Psoas muscle (tissue), 8 donors: ENCODE results near the gene SHANK1. TPM values are rescaled to one million over a fixed set of nuclear protein-coding genes. Genes with fewer than 3 reads are reported as not detected.
A peak's percentile ranks its signal among the peaks of the same experiment; 100 is the strongest.

ENCODE experiments used
- ATAC-seq, 4 donors: fragments of 200-7000 bp; cut with Tn5 transposase; one replicate each; pipeline ENCODE4 v1.9.1; 2020; ENCODE audit warnings: moderate library complexity in 3 of 4, mild to moderate bottlenecking in 2 of 4
- DNase-seq, 2 donors: peaks; one replicate each; pipeline ENCODE4 v3.0.0-alpha.2; 2020
- H3K27ac ChIP-seq: fragments of 200-600 bp; one replicate; pipeline ENCODE4 v1.8.0; 2022
- H3K27me3 ChIP-seq, 3 donors: fragments of 200-600 bp in 1 of 3; one replicate each; pipeline versions ENCODE4 v1.6.1 to v1.8.0; 2013 to 2022; ENCODE audit warnings: low read length in 2 of 3, mild to moderate bottlenecking in 2 of 3, moderate library complexity in 1 of 3; ENCODE audit not compliant: insufficient read depth in 3 of 3
- H3K36me3 ChIP-seq, 2 donors: fragments of 200-600 bp in 1 of 2; one replicate each; pipeline versions ENCODE4 v1.6.1 to v1.8.0; 2013 to 2022; ENCODE audit warnings: low read depth in 1 of 2, mild to moderate bottlenecking in 1 of 2, moderate library complexity in 1 of 2; ENCODE audit not compliant: insufficient read depth in 1 of 2
- H3K4me1 ChIP-seq: fragments of 200-600 bp; one replicate; pipeline ENCODE4 v1.8.0; 2022
- H3K4me3 ChIP-seq: fragments of 200-600 bp; one replicate; pipeline ENCODE4 v1.8.0; 2022; ENCODE audit warnings: mild to moderate bottlenecking
- H3K9me3 ChIP-seq: fragments of 200-600 bp; one replicate; pipeline ENCODE4 v1.8.0; 2022
- CTCF ChIP-seq: fragments of 200-600 bp; IDR thresholded peaks from one replicate; pipeline ENCODE4 v1.8.0; 2022; ENCODE audit warnings: antibody characterized with exemption
- WGBS, 3 donors: extraction: QIAGEN DNeasy Blood & Tissue Kit; methylation state at CpG; one replicate each; pipeline versions ENCODE4 v1.1.6 to v1.1.7; 2013; 5-methylcytosine and 5-hydroxymethylcytosine counted together
- intact Hi-C, 2 donors: fragments of 100-400 bp; cut with DNase I; formaldehyde crosslinking; loops; one replicate each; pipeline versions ENCODE4 v1.11.0 to v1.14.2; 2022
- polyA plus RNA-seq, 3 donors: library from polyadenylated mRNA; stranded (reverse); fragments of 200-250 nt; gene quantifications; one replicate each; pipeline ENCODE4 v1.2.3, GENCODE V29; 2013
- total RNA-seq, 4 donors: library from RNA; stranded (reverse); fragmentation: NEBNext Ultra II Directional in 2 of 4; extraction: Animal tissue kit (Norgen Biotek cat#: 25700) in 2 of 4; gene quantifications; one replicate each; pipeline versions ENCODE4 v1.2.1 to v1.2.4, GENCODE V29; 2021 to 2023
- donor health status: healthy with polysubstance abuse.
- donor health status: DM: no; HTN: no; CAD: no; lungs with moderate emphysema.
- donor health status: Bipolar disorder and iron deficiency.
- donor health status: healthy.
- donor health status: DM: yes; HTN: yes; CAD: no.
- donor health status: DM: no; HTN: no; CAD: no.
- donor health status: DM: no; HTN: no; CAD: no.
- donor health status: DM: yes; HTN: yes; CAD: no.

The SHANK1 gene
- total and polyA plus RNA-seq, 7 donors, result 0.14 to 1.3 (median 0.39) TPM; not detected in 2

GRCh38 chr19:50693064-50693975 lies 26.3 kb downstream of the SHANK1 start:
- Histone ChIP-seq H3K27ac (no peak overlapping the region), H3K4me3 (no peak overlapping the region), H3K9me3 (no peaks in the 10 kb centered on the region), H3K27me3 (peaks cover 0 to 46% (median 20%) of the 10 kb centered on the region in 3 donors), H3K36me3 (no peaks in the 10 kb centered on the region), H3K4me1 (no peaks in the 10 kb centered on the region)
- 5 to 9% (median 6%) methylated on average over 20 to 23 of the region's 23 CpGs for WGBS, 3 donors
- no peak for ATAC-seq
- intact Hi-C loops, result no loop called here
- DNase-seq, result peak in 1 of 2 donors; percentile 29
- TF ChIP-seq CTCF, result no peak

- DNase-seq (no peak), ATAC-seq (no peak)
- intact Hi-C loops, result no loop called here
- no peaks in the 10 kb centered on the region for H3K36me3 ChIP-seq
- H3K4me1 ChIP-seq, result no peaks in the 10 kb centered on the region
- peaks cover 0 to 58% (median 18%) of the 10 kb centered on the region in 3 donors for H3K27me3 ChIP-seq
- 70 to 74% (median 72%) methylated on average over 7 of the region's 7 CpGs for WGBS, 3 donors
- no peaks in the 10 kb centered on the region for H3K9me3 ChIP-seq
- H3K27ac ChIP-seq, result no peak overlapping the region
- TF ChIP-seq CTCF, result no peak
- no peak overlapping the region for H3K4me3 ChIP-seq
Observed at GRCh38 chr19:50690439-50690838, 29.2 kb downstream of the SHANK1 start.

GRCh38 chr19:50688766-50689165 lies 30.8 kb downstream of the SHANK1 start:
- DNase-seq (no peak), ATAC-seq (no peak)
- no peaks in the 10 kb centered on the region for H3K9me3 ChIP-seq
- H3K4me1 ChIP-seq, result no peaks in the 10 kb centered on the region
- 65 to 79% (median 70%) methylated on average over 18 to 19 of the region's 19 CpGs for WGBS, 3 donors
- H3K27ac ChIP-seq, result no peak overlapping the region
- intact Hi-C loops, result no loop called here
- no peak overlapping the region for H3K4me3 ChIP-seq
- TF ChIP-seq CTCF, result no peak
- peaks cover 0 to 65% (median 19%) of the 10 kb centered on the region in 3 donors for H3K27me3 ChIP-seq
- no peaks in the 10 kb centered on the region for H3K36me3 ChIP-seq

- Histone ChIP-seq H3K36me3 (no peaks in the 10 kb centered on the region), H3K4me3 (no peak overlapping the region), H3K27me3 (peaks cover 0 to 56% (median 15%) of the 10 kb centered on the region in 3 donors), H3K4me1 (no peaks in the 10 kb centered on the region), H3K9me3 (no peaks in the 10 kb centered on the region), H3K27ac (no peak overlapping the region)
- TF ChIP-seq CTCF, result no peak
- DNase-seq (no peak), ATAC-seq (no peak)
- WGBS, 3 donors, result 23 to 33% (median 28%) methylated on average over 32 to 50 of the region's 50 CpGs
- intact Hi-C loops, result no loop called here
Observed at GRCh38 chr19:50686310-50687032, 33.1 kb downstream of the SHANK1 start.
